Stimulated activated CD4-positive, alpha-beta T cell treated with anti-CD3 and anti-CD28 coated beads, Interleukin-4, amount 100 ng/mL, for 48 hours (primary cell): Measurements from ENCODE around the gene OR2V2.
"Not testable (repeated sequence)": the region's sequence is repeated elsewhere in the genome, so short reads cannot be mapped to it uniquely, and the experiment has no call there.

Experiments used
- DNase-seq, 2 donors: peaks; one replicate each; pipeline ENCODE4 v3.0.0-alpha.2; 2020; ENCODE audit warnings: low read depth in 2 of 2

The OR2V2 gene, protein sequence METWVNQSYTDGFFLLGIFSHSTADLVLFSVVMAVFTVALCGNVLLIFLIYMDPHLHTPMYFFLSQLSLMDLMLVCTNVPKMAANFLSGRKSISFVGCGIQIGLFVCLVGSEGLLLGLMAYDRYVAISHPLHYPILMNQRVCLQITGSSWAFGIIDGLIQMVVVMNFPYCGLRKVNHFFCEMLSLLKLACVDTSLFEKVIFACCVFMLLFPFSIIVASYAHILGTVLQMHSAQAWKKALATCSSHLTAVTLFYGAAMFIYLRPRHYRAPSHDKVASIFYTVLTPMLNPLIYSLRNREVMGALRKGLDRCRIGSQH

DNA sequence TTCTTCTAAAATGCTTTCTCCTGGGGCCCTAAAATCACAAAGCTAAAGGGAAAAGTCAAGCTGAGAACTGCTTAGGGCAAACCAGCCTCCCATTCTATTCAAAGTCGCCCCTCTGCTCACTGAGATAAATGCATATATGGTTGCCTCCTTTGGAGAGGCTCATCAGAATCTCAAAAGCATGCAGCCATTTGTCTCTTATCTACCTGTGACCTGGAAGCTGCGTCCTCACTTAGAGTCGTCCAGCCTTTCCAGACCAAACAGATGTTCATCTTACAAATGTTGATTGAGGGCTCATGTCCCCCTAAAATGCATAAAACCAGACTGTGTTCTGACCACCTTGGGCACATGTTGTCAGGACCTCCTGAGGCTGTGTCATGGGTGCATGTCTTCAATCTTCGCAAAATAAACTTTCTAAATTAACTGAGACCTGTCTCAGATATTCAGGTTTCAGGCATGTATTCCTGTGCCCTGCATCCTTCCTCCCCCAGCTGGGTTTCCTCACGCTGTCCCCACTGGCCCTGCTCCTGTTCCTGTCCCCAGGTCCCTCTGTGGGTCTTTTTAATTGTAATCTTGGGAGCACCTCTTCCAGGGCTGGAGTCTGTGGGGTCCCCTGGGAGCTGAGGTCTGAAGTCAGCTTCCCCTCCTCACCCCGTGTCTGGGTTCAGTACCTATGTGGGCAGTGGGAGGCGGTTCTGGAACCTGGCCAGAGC is at the start of gene OR2V2:
OR2V2 (plus strand) TSS at position 660 of the 710 bp plus-strand sequence. CDS start 7,357 bp downstream, outside the sequence.
- not testable (repeated sequence) for DNase-seq

DNA sequence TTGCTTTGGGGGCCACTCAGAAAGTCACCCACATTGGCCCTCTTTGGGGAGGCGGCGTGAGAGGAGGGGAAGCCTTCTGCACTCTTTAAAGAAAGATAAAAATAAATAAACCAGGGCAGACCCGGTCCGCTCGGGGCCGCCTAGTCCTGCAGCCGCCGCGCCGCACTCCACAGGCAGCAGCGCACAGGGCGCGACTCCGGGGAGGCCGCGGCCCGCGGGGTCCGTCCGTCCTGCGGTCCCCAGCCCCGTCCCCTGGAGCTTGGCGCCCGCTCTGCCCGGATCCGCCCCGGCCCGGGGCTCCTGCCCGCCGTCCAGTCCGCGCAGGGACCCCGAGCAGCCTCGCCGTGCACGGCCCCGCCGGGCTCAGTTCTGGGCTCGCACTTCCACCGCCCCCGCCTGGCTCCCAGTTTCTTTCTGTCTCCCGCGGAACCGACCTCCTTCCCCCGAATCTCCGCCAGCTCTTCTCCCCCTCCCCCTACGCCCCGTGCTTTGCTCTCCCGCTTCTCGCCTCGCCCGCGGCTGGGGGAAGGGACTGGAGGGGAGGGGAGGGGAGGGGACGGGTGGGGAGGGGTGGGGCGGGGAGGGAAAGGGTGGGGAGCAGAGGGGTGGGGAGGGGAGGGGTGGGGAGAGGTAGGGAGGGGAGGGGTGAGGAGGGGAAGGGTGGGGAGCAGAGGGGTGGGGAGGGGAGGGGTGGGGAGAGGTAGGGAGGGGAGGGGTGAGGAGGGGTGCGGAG is 49.5 kb upstream of the OR2V2 start:
- DNase-seq = not testable (repeated sequence)

DNA sequence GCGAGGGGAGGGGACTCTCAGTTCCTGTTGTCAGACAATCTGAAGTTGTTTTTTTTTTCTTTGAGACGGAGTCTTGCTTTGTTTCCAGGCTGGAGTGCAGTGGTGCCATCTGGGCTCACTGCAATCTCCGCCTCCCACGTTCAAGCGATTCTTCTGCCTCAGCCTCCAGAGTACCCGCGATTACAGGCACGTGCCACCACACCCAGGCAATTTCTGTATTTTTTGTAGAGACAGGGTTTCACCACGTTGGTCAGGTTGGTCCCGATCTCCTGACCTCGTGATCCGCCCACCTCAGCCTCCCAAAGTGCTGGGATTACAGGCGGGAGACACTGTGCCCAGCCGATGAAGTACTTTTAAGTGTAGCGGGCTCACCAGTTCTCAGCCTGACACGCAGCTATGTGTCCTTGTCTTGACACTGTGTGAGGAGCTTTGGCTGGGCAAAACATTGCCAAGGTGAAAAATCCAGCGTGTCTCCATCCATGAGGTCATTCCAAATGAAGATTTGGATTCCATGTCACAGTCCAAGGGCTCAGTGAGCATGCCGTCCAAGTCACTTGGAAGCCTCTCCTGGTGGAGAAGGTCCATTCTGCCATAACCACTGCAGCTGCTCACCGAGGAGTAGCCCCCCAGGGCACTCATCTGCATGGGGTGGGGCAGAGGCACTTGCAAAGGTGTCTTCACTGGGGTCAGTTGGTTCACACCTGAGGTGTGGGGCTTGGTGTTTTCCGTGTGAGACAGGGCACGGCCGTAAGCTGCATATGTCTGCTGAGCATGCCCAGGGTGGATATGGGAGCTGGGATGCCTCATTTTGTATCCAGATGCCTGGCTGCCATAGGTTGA is 48.4 kb upstream of the OR2V2 start:
- DNase-seq = no peak

DNA sequence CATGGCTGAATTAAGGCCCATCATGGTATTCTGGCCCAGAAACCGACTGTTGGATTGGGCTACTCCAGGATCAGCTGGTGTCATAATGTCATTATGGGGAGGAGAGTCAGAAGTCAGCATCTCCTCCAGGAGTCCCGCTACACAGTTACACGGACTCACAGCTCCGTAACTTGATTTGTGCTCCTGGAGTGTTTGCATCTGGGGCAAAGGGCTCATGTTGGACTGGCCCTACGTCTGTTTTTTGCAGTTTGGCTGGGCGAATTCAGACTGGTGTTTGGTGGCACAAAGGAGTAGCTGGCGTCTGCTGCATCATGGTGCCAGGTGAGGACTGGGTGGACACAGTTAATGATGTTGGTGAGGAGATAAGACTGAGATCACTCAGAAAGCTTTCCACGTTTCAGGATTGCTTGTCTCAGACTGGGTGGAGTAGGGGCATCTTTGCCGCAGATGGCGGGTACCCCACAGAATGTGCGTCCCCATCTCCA is 47.7 kb upstream of the OR2V2 start:
- DNase-seq = no peak

DNA sequence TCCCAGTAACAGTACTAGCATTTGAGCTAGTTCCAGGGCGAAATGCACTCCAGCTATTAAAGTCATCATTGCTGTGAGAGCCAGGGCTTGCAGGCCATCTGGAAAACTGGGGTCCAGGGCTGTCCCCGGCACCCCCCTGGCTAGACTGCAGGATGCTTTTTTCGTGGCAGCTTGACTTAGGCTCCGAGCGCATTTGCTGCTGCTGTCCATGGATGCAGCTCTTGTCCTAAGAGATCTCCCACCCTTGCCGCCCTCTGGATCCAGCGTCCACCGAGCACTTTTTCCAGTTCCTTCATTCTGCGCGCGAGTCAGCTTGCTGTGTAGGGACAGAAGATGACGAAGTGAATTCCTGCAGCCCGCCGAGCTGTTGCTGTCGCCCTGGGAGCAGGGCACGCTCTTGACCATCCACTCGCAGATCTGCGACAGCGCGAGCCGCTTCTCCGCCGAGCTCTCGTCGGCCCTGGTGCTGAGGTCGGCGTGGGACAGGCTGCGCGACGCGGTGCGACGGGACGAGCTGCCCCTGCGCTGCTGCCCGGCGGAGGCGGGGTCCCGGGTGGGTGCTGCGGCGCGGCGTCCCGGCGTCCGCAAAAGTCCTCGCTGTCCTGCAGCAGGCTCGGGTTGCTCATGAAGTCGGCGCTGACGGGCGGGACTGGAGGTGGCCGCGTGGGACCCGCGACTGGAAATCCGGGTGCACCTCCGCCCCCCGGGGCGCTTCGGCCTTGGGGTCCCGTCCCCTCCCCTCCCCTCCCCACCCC is 47.1 kb upstream of the OR2V2 start:
- DNase-seq = no peak

DNA sequence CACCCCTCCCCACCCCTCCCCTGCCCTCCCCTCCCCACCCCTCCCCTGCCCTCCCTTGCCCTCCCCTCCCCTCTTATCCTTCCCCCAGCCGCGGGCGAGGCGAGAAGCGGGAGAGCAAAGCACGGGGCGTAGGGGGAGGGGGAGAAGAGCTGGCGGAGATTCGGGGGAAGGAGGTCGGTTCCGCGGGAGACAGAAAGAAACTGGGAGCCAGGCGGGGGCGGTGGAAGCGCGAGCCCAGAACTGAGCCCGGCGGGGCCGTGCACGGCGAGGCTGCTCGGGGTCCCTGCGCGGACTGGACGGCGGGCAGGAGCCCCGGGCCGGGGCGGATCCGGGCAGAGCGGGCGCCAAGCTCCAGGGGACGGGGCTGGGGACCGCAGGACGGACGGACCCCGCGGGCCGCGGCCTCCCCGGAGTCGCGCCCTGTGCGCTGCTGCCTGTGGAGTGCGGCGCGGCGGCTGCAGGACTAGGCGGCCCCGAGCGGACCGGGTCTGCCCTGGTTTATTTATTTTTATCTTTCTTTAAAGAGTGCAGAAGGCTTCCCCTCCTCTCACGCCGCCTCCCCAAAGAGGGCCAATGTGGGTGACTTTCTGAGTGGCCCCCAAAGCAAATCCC is 46.2 kb upstream of the OR2V2 start:
- DNase-seq = not testable (repeated sequence)

DNA sequence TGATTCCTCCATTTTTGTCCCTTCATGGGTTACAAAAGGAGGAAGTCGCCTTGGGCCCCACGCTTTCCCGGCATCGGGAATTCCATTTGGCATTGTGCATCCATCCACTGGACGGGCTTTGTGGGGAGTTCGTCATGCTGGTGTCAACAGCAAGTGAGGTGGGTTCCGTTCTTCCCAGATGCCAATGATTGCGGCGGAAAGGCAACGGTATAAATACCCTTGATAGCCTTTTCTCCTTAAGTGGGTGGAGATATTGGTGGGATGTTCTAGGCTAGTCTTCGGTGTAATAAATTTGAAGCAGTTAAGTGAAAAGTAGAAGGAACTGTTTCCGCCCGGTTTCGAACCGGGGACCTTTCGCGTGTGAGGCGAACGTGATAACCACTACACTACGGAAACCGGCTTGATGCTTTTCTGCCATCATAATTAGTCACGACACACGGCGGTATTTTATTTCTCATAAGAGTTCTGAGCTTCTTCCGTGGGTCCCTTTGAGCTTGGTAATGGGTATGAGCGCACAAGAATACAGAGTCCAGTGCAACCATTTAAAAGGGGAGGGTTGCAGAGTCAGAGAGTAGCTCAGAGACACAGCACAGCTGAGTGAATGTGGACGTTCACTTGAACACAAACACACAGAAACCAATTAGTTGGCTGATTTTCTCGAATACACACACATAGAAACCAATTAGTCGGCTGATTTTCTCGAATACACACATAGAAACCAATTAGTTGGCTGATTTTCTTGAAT is 45.3 kb upstream of the OR2V2 start:
- DNase-seq = not testable (repeated sequence)

DNA sequence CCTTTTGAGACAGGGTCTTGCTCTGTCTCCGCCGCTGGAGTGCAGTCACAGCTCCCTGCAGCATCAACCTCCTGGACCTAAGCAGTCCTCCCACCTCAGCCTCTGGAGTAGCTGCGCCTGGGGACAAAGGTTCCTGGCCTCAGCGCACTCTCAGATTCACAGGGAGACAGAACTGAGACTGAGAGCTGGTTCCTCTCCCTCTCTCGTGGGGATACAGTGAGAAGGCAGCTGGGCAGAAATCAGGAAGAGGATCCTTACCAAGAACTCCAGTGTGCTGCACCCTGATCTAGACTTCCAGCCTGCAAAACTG is 43.2 kb upstream of the OR2V2 start:
- not testable (repeated sequence) for DNase-seq

DNA sequence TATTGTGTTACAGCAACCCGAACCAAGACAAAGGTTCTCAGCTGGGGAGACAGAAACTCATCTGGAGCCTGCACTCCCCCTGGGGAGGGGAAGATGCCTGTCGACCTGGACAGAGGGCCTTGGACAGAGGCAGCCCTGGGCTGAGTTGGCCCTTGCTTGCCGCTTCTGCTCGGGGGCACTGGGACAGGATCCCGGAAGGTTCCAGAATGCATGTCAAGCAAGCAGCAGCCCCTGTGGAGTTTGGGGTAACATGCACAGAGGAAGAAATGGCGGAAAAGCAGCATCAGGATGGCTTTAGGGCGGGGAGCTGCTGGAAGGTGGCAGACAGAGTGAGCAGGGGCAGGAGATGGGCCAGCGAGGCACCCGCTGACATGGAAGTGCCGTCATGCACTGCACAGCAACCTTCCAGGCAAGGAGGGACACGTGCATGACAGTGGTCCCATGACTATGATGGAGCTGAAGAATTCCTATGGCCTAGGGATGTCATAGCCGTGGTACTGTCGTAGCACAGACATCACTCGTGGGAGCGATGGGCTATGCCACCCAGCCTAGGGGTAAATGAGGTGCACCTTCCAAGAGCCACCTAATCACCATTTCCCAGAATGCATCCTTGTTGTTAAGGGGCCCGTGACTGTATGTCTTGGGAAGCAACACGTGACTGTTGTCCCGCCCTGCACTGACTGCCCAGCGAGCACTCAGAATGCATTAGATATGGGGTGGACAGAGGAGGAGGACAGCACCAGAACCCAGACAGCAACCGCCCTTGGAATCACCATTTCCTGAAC is 42.6 kb upstream of the OR2V2 start:
- DNase-seq = not testable (repeated sequence)

DNA sequence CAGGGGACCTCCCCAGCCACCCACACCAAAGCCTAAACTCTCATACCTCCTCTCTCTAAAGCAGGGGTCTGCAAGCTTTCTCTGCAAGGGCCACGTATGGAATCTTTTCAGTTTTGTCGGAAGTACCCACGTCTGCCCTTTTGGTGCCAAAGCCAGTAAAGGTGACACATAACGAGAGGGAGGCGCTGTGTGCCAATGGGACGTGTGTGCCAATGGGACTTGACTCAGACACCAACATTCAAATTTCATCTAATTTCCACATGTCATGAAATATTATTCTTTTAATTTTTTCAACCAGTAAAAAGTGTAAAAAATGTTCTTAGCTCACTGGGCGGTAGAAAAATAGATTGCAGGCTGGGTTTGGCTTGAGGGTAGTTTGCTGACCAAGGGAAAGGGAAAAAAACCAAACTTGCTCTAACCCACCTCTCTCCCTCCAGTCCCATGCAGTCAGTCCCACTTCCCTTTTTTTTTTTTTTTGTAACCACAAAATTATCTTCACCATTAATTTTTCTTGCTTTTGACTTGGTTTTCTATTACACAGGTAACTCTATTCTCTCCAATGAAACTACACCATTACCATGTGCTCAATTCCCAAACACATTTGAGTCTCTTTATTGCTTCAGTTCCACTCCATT is 41.9 kb upstream of the OR2V2 start:
- DNase-seq = no peak

DNA sequence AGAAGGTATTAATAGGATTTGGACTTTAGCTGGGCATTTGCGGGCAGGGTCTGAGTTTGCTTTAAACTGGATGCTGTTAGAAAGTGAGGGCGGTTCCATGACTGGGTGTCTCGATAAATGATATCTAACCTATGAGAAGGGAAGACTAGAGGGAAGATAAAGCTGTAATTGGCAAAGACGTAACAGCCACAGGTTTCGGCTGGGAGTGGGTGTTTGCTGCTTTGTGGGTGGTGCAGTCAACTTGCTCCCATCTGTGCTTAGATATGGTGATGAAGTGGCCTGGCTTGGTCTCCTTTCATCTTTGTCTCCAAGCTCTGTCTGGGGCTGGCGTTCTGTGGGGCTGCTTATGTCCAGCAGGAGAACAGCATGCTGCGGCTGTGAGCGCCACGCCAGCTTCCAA is 39.7 kb upstream of the OR2V2 start:
- DNase-seq = no peak

DNA sequence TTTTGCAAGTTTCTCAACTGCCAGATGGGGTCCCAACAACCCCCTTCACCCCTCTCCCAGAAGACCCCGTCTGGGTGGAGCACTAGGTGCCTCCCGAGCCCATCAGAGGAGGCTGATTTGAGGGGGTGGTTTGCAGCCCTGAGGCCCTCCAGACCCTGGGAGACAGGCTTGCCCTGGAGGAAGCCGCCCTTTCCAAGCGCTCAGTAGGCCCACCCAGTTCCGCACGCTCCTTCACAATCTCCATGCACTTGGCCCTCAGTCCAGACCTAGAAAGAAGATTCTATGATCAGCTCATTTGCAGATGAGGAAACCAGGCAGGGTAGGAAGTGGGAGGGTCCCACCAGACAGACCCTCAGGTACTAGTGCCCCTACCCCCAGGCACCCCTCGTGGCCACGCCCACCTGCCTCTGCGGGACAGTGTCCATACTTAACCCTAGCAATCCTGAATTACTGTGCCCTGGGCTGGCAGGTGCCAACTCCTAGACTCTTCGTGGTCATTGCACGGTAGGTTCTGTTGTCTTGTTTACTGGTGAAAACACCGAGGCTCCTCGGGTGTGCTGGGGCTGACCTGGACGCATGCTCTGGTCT is 38.7 kb upstream of the OR2V2 start:
- DNase-seq = no peak

DNA sequence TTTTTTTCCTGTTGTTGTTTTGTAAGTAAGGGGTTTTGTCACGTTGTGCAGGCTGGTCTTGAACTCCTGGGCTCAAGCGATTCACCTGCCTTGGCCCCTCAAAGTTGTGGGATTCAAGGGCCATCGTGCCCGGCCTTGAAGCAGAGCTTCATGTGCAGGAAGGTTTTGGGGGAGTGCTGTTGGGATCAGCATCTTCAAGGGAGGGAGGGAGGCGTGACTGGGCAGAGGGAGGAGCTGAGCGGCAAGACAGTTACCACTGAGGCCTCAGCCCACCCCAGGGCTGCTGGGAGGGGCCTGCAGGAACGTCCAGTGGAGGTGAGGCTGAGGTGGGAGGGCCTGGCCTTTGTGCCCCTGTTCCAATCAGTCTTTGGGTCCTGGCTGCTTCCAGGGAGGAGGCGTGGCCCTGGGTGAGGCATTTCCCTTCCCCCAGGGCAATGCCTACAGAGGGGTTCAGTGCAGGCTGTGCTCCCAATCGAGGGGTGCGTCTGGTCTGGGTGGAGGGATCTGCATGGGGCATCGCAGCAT is 37.8 kb upstream of the OR2V2 start:
- DNase-seq = no peak

DNA sequence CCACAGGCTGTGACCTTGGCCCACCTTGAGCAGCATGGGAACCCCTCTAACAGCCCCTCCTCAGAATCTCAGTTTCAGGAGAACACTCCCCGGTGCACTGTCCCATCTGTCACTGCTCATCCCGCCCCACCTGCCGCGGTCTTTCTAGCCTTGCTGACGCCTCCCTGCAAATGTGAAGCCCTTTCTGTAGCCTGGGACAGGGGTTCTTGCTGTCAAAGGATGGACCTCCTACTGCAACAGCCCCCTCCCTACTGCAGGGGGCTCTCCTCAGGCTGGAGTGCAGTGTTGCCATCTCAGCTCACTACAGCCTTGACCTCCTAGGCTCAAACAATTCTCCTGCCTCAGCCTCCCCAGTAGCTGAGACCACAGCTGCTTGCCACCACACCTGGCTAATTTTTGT is 36.4 kb upstream of the OR2V2 start:
- no peak for DNase-seq

DNA sequence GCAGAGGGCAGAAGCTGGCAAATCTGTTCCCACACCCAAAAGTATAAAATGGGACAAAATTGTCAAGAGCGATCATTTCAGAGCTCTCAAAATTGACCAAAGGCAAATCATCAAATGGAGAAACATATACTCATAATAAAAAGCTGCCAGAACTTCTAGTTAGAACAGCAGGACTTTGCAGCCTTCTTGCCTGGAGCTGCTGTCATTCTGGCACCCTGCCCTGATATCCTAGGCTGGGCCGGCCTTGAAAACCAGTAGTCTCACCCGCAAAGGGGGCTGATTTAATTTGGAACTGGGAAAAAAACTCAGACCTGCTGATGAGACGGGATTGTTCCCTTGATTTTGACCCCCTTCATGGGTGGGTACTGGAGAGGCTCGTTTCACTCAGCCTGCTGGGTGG is 34.9 kb upstream of the OR2V2 start:
- no peak for DNase-seq

DNA sequence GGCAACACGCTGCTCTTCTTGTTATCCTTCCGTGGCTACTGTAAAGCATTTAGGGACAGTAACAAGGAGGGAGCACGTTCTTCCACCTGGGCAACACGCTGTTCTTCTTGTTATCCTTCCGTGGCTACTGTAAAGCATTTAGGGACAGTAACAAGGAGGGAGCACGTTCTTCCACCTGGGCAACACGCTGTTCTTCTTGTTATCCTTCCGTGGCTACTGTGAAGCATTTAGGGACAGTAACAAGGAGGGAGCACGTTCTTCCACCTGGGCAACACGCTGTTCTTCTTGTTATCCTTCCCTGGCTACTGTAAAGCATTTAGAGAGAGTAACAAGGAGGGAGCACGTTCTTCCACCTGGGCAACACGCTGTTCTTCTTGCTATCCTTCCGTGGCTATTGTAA is 33.8 kb upstream of the OR2V2 start:
- DNase-seq = not testable (repeated sequence)

DNA sequence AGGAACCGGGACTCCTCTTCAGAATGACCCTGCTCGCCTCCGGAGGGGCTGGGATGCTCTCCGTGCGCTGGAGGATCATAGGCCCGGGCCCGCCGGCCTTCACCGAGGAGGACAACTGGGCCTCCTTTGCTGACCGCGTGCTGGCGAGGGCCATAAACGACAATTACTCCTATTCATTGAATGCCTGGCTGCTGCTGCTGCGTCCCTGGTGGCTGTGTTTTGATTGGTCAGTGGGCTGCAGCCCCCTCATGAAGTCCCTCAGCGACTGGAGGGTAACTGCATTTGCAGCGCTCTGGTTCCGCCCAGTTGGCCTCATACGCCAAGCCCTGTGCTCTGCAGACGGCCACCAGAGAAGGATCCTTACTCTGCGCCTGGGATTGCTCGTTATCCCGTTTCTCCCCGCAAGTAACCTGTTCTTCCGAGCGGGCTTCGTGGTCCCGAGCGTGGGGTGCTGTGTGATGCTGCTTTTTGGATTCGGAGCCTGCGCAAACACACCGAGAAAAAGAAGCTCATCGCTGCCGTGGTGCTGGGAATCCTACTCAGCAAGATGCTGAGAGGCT is 33.0 kb upstream of the OR2V2 start:
- no peak for DNase-seq
